Measurements from ENCODE around the gene OTOP2.

GRCh38 chr17:74936470-74936799 lies 12.4 kb downstream of the OTOP2 start:
- no peak for TF ChIP-seq POLR2A (IDR thresholded peaks at IDR 0.05; ENCODE audit: low read depth, low read length)
- TF ChIP-seq CTCF (conservative IDR thresholded peaks at IDR 0.05; ENCODE audit: low read depth, low read length) = no peak
- TF ChIP-seq SMC3 (IDR thresholded peaks at IDR 0.05; ENCODE audit: low read depth, low read length) = no peak
- no peak for TF ChIP-seq RFX5 (IDR thresholded peaks at IDR 0.05; ENCODE audit: low read depth, low read length)
- TF ChIP-seq MAFK (IDR thresholded peaks at IDR 0.05; ENCODE audit: low read depth, low read length) = no peak
- TF ChIP-seq CEBPB (IDR thresholded peaks at IDR 0.05; ENCODE audit: low read depth, low read length) = no peak
- no peak for TF ChIP-seq RCOR1 (IDR thresholded peaks at IDR 0.05; ENCODE audit: insufficient replicate concordance, low read length)
- no peak for TF ChIP-seq MAZ (IDR thresholded peaks at IDR 0.05; ENCODE audit: borderline replicate concordance, low read depth, low read length)
- no peak for TF ChIP-seq MXI1 (IDR thresholded peaks at IDR 0.05; ENCODE audit: borderline replicate concordance, low read depth, low read length)
- TF ChIP-seq ELK1 (IDR thresholded peaks at IDR 0.05; ENCODE audit: borderline replicate concordance, low read depth, low read length) = no peak
- no peak for TF ChIP-seq USF2 (IDR thresholded peaks at IDR 0.05; ENCODE audit: low read depth, low read length)

Data from IMR-90 (cell line).